G401.6 (cell line): Measurements from ENCODE around the gene PTPRN2.
"Not testable (repeated sequence)": the region's sequence is repeated elsewhere in the genome, so short reads cannot be mapped to it uniquely, and the experiment has no call there.

Experiments used
- FAIRE-seq: peaks from 2 replicates; lab custom pipeline; 2012; peaks lifted over from hg19 to GRCh38; lab: Jason Lieb, UNC

Gene PTPRN2

DNA sequence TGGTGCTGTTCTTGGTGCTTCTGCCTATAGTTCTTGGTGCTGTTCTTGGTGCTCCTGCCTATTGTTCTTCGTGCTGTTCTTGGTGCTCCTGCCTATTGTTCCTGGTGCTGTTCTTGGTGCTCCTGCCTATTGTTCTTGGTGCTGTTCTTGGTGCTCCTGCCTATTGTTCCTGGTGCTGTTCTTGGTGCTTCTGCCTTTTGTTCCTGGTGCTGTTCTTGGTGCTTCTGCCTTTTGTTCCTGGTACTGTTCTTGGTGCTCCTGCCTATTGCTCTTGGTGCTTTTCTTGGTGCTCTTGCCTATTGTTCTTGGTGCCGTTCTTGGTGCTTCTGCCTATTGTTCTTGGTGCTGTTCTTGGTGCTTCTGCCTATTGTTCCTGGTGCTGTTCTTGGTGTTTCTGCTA lies 71.1 kb downstream of the PTPRN2 start:
- FAIRE-seq = no peak

DNA sequence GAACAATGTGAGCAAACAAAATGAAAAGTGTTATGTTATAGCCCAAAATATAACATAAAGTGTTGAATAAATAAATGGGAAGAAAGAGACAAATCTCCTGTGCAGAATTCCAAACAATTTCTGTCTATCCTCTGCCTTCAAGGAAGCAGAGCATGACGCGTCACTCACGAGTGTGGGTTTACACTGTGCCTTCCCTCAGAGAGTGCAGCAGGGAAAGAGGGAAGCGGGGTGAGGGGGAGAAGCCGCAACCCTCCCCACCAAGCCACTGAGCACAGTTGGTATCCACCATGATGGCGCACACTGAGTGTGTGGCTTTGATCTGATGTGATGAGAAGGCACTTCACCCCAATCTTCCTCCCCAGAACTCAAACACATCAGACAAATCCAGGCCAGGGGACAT lies 74.8 kb downstream of the PTPRN2 start:
- no peak for FAIRE-seq

- no peak for FAIRE-seq
These were observed 75.6 kb downstream of the PTPRN2 start for GRCh38 chr7:158512042-158512441.

DNA sequence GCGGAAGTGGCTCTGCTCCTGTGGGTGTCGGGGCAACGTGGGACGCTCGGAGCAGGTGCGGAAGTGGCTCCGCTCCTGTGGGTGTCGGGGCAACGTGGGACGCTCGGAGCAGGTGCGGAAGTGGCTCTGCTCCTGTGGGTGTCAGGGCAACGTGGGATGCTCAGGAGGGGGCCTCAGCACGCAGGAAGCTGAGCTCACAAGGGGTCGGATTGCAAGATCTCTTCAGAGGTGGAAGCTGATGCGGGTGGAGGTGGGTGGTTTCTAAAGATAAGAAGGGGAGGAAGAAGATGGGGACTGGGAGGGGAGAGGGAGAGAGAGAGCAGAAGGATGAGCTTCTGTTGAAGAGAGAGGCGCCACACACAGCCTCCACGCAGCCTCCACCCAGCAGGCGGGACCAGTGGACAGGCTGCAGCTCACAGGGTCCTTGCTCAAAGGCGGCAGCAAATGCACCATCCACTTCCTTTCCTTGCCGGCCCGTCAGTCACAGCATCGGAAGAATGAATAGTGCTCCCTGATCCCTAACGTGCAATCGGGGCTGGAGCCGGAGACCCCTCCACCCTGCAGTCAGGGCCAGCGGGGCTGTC lies 78.7 kb downstream of the PTPRN2 start:
- no peak for FAIRE-seq

DNA sequence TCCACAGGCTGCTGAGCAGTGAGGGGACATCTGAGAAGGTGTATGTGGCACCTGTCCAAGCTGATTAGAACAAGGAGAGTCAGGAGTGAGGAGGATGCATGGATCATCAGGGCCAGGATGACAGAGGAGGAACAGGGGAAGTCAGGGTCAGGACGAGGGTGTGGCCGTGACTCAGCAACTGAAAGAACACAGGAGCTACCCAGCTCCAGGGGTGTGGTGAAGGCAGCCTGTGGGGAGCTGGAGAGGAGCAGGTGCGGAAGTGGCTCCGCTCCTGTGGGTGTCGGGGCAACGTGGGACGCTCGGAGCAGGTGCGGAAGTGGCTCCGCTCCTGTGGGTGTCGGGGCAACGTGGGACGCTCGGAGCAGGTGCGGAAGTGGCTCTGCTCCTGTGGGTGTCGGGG lies 79.3 kb downstream of the PTPRN2 start:
- FAIRE-seq = not testable (repeated sequence)

GRCh38 chr7:158507917-158508316 lies 79.7 kb downstream of the PTPRN2 start:
- FAIRE-seq = no peak

- not testable (repeated sequence) for FAIRE-seq
These were observed 80.4 kb downstream of the PTPRN2 start for GRCh38 chr7:158507175-158507574.

- no peak for FAIRE-seq
These were observed 81.0 kb downstream of the PTPRN2 start for GRCh38 chr7:158506626-158507025.

DNA sequence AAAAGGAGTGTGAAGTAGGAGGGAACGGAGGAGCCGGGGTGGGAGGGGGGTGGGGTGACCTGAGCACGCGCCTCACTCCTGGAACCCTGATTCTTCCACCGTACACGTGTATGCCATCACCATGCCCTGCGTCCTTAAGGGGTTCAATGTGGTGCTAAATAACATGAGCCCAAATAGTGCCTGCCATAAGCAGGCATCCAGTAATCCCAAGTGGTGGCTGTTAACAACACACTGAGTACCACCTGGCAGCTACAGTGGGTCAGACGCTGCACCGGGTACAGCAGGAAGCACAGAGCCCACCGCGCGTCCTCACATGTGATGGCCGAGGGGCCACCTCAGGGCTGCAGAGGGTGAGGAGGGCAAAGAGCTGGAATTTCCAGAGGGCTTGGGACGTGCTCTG lies 81.9 kb downstream of the PTPRN2 start:
- no peak for FAIRE-seq

DNA sequence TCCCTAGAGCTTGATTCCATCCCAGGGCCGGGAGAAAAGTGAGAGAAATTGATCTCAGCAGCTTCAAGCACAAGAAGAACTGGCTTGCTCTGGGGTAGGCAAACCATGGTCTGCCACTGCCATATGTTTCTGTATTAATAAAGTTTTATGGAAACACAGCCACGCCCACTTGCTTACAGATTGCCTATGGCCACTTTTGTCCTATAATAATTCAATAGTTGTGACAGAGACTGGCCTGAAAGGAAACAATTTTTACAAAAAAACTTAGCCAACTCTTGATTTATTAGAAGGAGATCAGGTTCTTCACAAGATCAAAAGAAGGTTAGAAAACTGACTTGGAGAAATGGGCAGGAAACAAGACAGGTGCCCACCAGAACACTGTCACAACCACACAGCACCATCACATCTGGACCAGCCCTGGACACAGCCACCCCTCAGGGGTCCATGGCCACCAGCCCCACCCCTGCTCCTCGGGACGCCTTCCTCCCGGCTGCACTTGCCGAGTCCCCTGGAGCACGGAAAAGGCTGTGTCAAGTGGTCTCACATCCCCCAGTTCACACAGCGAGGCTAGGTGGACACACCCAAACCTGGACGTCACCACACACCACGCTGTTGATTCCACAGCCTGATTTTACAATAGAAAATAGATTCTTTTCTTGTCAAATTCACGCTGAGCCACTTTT lies 85.4 kb downstream of the PTPRN2 start:
- FAIRE-seq = no peak

- FAIRE-seq = no peak
These were observed 86.1 kb downstream of the PTPRN2 start for GRCh38 chr7:158501393-158502067.

DNA sequence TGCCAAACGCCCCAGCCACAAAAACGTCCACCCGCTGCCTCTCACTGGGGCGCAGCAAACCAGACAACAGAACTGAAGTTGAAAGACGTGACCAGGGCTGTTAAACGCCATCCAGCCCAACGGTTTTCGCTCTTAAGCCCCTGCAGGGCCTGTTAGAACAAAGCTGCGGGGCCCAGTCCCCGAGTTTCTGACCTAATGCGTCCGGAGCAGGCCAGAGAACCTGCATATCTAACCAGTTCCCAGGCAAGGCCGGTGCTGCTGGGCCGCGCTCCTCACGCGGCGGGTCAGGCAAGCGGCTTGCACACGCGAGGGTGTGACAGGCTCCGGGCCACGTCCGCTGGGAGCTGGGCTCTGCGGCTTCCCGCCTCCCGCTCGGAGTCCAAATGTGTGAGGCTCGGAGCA lies 87.0 kb downstream of the PTPRN2 start:
- no peak for FAIRE-seq

DNA sequence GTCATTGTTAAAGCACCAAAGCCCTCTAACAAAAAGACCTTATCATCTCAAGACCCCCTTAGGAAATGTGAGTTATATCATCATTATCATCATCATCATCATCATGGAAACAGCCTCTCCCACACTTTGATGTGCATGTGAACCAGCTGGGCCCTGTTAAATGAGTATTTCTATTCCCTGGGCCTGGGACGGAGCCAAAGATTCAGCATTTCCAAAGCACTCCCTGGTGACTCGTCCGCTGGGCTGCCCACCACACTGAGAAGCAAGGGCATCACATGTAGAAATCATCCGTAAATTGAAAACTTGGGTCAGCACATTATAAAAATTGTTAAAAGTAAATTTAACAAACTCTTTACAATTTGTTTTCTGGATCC lies 88.6 kb downstream of the PTPRN2 start:
- FAIRE-seq = no peak

- no peak for FAIRE-seq
These were observed 89.1 kb downstream of the PTPRN2 start for GRCh38 chr7:158498443-158499081.

DNA sequence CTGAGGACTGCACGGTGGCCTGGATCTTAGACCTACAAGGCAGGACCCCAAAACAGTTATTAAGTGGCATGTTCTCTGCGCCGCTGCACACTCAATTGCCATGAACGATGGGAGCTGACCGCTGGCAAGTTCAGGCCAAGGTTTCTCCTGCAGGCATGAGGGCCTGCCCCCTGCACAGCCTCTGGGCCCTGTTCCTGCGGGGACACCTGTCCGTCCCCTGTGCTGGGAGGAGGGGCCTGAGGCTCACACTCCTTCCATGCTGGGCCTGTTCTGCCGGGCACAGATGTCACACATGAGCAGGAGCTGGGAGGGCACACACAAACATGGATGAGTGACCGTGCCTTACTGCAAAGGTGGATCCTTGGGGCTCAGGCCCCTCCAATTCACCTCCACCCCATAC lies 90.0 kb downstream of the PTPRN2 start:
- FAIRE-seq = no peak

DNA sequence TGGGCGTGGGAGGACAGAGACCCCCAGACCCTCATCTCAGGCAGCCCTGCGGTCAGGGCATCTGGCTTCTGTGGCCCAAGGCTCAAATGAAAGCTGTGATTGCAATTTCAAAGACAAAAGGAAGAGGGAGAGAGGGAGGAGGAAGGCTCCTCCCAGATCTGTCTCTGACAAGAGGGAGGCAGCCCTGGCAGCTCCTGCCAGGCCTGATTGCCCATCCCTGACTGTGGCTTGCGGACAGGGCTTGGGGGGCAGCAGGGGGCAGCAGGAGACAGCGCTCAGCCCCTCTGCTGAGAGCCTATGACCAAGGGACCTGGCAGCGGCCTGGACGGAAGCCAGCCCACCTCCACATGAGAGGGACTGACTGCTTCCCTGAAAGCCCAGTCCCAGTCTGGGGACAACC lies 91.8 kb downstream of the PTPRN2 start:
- no peak for FAIRE-seq

DNA sequence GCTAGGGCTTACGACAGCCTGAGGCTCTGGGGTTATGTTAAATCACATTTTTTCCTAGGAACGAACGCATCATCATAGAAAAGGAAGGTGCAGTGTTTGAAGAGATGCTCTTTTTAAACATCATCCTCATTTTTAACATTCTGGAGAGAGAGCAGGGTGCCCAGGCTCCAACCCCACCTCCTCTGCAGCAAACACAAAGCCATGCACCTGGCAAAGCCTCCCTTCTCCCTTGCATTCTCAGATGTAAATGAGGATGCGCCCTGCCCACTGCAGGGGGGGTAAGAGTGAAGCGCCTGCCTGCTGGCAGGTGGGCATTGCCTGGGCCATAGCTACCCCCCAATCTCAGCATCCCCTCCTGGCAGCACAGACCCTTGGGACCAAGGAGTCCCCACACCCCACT lies 92.4 kb downstream of the PTPRN2 start:
- FAIRE-seq = no peak

DNA sequence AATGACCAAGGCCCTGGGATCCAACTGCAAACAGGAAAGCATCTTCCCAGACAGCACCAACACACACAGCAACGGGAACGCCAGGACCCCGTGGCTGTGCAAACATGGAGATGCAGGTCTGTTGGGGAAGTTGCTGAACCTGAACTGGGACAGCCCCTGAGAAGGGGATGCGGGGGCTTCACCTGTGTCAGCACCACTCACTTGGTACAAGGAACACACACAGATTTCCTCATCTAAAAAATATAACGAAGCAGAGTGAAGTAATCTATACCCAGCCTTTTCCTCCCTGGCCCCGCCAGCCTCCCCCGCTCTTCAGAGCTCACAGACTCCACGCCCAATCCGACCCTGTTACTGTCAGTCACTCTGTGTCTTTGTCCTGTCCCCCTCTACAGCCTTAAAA lies 93.0 kb downstream of the PTPRN2 start:
- no peak for FAIRE-seq

DNA sequence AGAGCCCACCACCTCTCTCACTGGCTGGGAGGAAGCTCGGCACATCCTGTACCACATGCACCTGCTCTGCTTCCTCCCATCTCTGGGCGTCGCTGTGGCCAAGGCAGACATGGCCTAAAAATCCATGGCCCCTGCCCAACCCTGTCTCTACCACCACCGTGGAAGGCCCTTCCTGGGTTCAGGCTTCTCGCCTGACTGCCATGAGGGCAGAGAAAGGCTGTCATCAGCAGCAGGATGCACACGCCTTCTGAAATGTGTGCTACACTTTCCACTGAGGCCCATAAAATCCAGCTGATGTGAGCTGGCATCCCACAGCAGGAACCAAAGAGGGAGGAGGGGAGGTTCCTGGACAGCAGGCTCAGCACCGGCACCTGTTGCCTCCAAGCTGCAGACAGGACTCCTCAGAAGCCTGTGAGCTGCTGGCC lies 93.4 kb downstream of the PTPRN2 start:
- no peak for FAIRE-seq

DNA sequence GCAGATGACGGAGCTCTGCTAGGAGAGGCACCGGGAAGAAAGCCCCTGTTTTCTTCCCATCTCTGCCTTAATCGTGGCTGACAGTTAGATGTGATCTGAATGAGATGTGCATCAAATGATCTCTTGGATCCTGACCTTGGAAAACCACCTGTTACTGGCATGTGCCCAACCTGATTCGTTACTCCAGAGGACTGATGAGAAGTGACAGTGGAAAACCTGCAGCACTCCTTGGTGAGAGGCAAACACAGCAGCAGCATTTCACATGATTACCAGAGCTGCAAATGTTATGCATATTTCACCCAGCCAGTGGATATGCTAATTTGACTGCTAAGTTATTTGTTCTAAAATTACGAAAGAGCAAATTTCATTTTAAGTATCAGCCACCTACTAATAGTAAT lies 95.3 kb downstream of the PTPRN2 start:
- no peak for FAIRE-seq

- no peak for FAIRE-seq
These were observed 96.5 kb downstream of the PTPRN2 start for GRCh38 chr7:158491094-158491493.

DNA sequence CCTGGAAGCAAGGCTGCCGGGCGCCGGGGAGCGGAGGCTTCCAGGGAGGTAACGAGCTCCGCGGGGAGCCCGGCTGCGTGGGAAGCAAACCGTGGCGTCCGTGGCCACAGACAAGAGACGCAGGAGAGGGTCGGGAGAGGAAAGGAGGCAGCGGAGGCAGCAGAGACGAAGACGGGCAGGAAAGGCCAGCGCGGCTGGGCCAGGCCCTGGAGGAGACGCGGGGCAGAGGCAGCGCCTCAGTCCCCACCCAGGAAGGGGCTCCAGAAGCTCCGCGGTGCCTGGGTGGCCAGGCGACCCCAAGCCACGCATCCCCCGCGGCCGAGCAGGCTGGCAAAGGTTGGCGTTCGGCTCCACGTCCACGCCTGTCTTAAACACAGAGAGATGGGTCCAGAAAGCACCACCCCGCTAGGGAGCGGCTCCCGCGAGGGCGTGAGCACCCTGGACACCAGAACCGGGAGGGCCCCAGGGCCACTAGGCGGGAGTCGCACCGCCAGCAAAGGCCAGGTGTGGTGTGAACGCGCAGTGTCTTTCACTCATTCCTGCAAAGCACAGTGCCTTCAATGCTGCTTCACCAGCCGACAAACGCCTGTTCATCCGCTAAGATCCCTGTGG lies 97.3 kb downstream of the PTPRN2 start:
- no peak for FAIRE-seq
